SK-N-SH treated with all-trans-retinoic acid at 6 μM for 48 hours (cell line): ENCODE results near the gene TNFRSF1B.

ENCODE experiments used
- ATAC-seq: fragments of 200-7000 bp; cut with Tn5 transposase; 3 replicates; pipeline ENCODE4 v1.9.1; 2020; ENCODE audit warnings: mild to moderate bottlenecking, moderate library complexity
- BACH2 ChIP-seq: fragments of 250-450 bp; sonication (Bioruptor Pico); IDR thresholded peaks from 2 replicates; pipeline ENCODE4 v1.9.0; 2021; ENCODE audit warnings: mild to moderate bottlenecking, borderline replicate concordance
- CREB5 ChIP-seq: fragments of 250-450 bp; sonication (Bioruptor Pico); IDR thresholded peaks from 2 replicates; pipeline ENCODE4 v1.5.1; 2020; ENCODE audit warnings: low read depth, mild to moderate bottlenecking, moderate library complexity
- CSDC2 ChIP-seq: fragments of 250-450 bp; sonication (Bioruptor Pico); IDR thresholded peaks from 2 replicates; pipeline ENCODE4 v1.5.0; 2020; ENCODE audit warnings: mild to moderate bottlenecking, moderate library complexity
- CSRNP3 ChIP-seq: fragments of 250-450 bp; sonication (Bioruptor Pico); IDR thresholded peaks from 2 replicates; pipeline ENCODE4 v1.5.1; 2021; ENCODE audit warnings: mild to moderate bottlenecking, moderate library complexity
- ESRRG ChIP-seq: fragments of 250-450 bp; sonication (Bioruptor Pico); IDR thresholded peaks from 2 replicates; pipeline ENCODE4 v1.6.1; 2021; ENCODE audit warnings: mild to moderate bottlenecking
- GLIS3 ChIP-seq: fragments of 250-450 bp; sonication (Bioruptor Pico); IDR thresholded peaks from 2 replicates; pipeline ENCODE4 v1.5.0; 2020; ENCODE audit warnings: mild to moderate bottlenecking, moderate library complexity
- ISL1 ChIP-seq: fragments of 250-450 bp; sonication (Bioruptor Pico); IDR thresholded peaks from 2 replicates; pipeline ENCODE4 v2.1.2; 2022; ENCODE audit warnings: mild to moderate bottlenecking, moderate library complexity
- PATZ1 ChIP-seq: fragments of 250-450 bp; sonication (Bioruptor Pico); IDR thresholded peaks from 2 replicates; pipeline ENCODE4 v1.8.0; 2020; ENCODE audit warnings: mild to moderate bottlenecking, moderate library complexity, borderline replicate concordance
- POU6F1 ChIP-seq: fragments of 250-450 bp; sonication (Bioruptor Pico); IDR thresholded peaks from 2 replicates; pipeline ENCODE4 v1.8.0; 2021; ENCODE audit warnings: low read depth, mild to moderate bottlenecking, moderate library complexity, borderline replicate concordance
- PPARA ChIP-seq: fragments of 250-450 bp; sonication (Bioruptor Pico); IDR thresholded peaks from 2 replicates; pipeline ENCODE4 v1.5.0; 2020; ENCODE audit warnings: mild to moderate bottlenecking, borderline replicate concordance
- RARB ChIP-seq: fragments of 250-450 bp; sonication (Bioruptor Pico); IDR thresholded peaks from 2 replicates; pipeline ENCODE4 v1.8.0; 2021; ENCODE audit warnings: mild to moderate bottlenecking, moderate library complexity
- SNAI2 ChIP-seq: fragments of 250-450 bp; sonication (Bioruptor Pico); IDR thresholded peaks from 2 replicates; pipeline ENCODE4 v1.5.0; 2020; ENCODE audit warnings: mild to moderate bottlenecking, moderate library complexity
- TCF4 ChIP-seq: fragments of 250-450 bp; sonication (Bioruptor Pico); IDR thresholded peaks from 2 replicates; pipeline ENCODE4 v1.8.0; 2021; ENCODE audit warnings: mild to moderate bottlenecking, moderate library complexity, borderline replicate concordance
- TOX ChIP-seq: fragments of 250-450 bp; sonication (Bioruptor Pico); IDR thresholded peaks from 2 replicates; pipeline ENCODE4 v1.8.0; 2021; ENCODE audit warnings: mild to moderate bottlenecking, moderate library complexity, borderline replicate concordance
- TSHZ2 ChIP-seq: fragments of 250-450 bp; sonication (Bioruptor Pico); IDR thresholded peaks from 2 replicates; pipeline ENCODE4 v1.5.0; 2020; ENCODE audit warnings: mild to moderate bottlenecking, moderate library complexity
- ZC3H10 ChIP-seq: fragments of 250-450 bp; sonication (Bioruptor Pico); IDR thresholded peaks from 2 replicates; pipeline ENCODE4 v1.5.1; 2021; ENCODE audit warnings: mild to moderate bottlenecking, moderate library complexity
- ZFP3 ChIP-seq: fragments of 250-450 bp; sonication (Bioruptor Pico); IDR thresholded peaks from 2 replicates; pipeline ENCODE4 v1.5.0; 2020; ENCODE audit warnings: mild to moderate bottlenecking, moderate library complexity
- ZFP30 ChIP-seq: fragments of 450-650 bp; formaldehyde crosslinking; IDR thresholded peaks from 2 replicates; pipeline ENCODE4 v1.5.0; 2022; ENCODE audit warnings: mild to moderate bottlenecking, moderate library complexity
- ZNF565 ChIP-seq: fragments of 450-650 bp; formaldehyde crosslinking; conservative IDR thresholded peaks from 2 replicates; pipeline ENCODE4 v1.5.0; 2020; ENCODE audit warnings: low read depth, mild to moderate bottlenecking, moderate library complexity
- ZNF70 ChIP-seq: fragments of 450-650 bp; formaldehyde crosslinking; IDR thresholded peaks from 2 replicates; pipeline ENCODE4 v1.5.0; 2020; ENCODE audit warnings: mild to moderate bottlenecking, moderate library complexity
- ZNF8 ChIP-seq: fragments of 450-650 bp; formaldehyde crosslinking; IDR thresholded peaks from 2 replicates; pipeline ENCODE4 v1.5.0; 2020; ENCODE audit warnings: mild to moderate bottlenecking, moderate library complexity

The TNFRSF1B gene

GRCh38 chr1:12125422-12126355 is 41.1 kb upstream of the TNFRSF1B start:
- ATAC-seq = peak; percentile 18
- TF ChIP-seq POU6F1 (CRISPR knock-in tag) = no peak
- no peak for TF ChIP-seq GLIS3 (CRISPR knock-in tag)
- no peak for TF ChIP-seq ZFP3
- no peak for TF ChIP-seq ISL1 (CRISPR knock-in tag)
- no peak for TF ChIP-seq ZFP30 (CRISPR knock-in tag)
- TF ChIP-seq TOX = no peak
- no peak for TF ChIP-seq PPARA (CRISPR knock-in tag)
- no peak for TF ChIP-seq TSHZ2 (CRISPR knock-in tag)
- no peak for TF ChIP-seq ZNF70
- no peak for TF ChIP-seq TCF4 (CRISPR knock-in tag)
- no peak for TF ChIP-seq PATZ1
- no peak for TF ChIP-seq ZNF8
- TF ChIP-seq CREB5 (CRISPR knock-in tag) = no peak
- no peak for TF ChIP-seq ESRRG (CRISPR knock-in tag)

- no peak for ATAC-seq
- TF ChIP-seq PATZ1 (no peak), ISL1 (CRISPR knock-in tag) (no peak), SNAI2 (no peak), ZC3H10 (no peak), CSRNP3 (CRISPR knock-in tag) (no peak), PPARA (CRISPR knock-in tag) (no peak), ZNF8 (no peak), POU6F1 (CRISPR knock-in tag) (no peak), GLIS3 (CRISPR knock-in tag) (no peak), ZFP30 (CRISPR knock-in tag) (no peak), BACH2 (no peak), ZNF565 (CRISPR knock-in tag) (no peak), TSHZ2 (CRISPR knock-in tag) (no peak), ZFP3 (no peak), CSDC2 (CRISPR knock-in tag) (no peak), RARB (no peak), ESRRG (CRISPR knock-in tag) (no peak)
These were observed 40.0 kb upstream of the TNFRSF1B start for GRCh38 chr1:12126781-12127180.
